ENCODE data around the gene ST7.

DNA sequence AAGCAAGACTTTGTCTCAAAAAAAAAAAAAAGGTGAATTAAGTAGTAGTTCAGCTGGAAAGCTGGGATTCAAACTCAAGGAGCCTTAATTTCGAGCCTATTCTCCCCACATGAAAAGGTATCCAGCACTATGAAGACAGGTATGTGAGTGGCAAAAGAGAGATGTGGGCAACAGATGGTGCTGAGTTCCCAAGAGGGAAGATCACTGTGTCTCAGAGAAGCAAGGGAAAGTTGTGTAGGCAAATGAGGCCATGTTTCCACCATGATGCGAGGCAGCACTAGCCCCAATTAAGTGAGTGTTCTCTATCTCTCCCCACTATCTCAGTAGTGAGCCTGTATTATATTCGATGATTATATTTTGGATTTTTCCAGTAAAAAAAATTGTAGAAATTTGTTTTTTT is 19.8 kb upstream of the ST7 start:
- TF ChIP-seq PPARG (CRISPR knock-in tag; conservative IDR thresholded peaks at IDR 0.05) (no peak), CHD2 (IDR thresholded peaks at IDR 0.05; ENCODE audit: low read depth, low read length) (no peak), CEBPB (IDR thresholded peaks at IDR 0.05; ENCODE audit: borderline replicate concordance, low read depth, low read length) (no peak), ZNF670 (CRISPR knock-in tag; IDR thresholded peaks at IDR 0.05; ENCODE audit: borderline replicate concordance) (no peak)
- TF ChIP-seq, protein P1, sequence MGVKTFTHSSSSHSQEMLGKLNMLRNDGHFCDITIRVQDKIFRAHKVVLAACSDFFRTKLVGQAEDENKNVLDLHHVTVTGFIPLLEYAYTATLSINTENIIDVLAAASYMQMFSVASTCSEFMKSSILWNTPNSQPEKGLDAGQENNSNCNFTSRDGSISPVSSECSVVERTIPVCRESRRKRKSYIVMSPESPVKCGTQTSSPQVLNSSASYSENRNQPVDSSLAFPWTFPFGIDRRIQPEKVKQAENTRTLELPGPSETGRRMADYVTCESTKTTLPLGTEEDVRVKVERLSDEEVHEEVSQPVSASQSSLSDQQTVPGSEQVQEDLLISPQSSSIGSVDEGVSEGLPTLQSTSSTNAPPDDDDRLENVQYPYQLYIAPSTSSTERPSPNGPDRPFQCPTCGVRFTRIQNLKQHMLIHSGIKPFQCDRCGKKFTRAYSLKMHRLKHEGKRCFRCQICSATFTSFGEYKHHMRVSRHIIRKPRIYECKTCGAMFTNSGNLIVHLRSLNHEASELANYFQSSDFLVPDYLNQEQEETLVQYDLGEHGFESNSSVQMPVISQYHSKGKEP (CRISPR knock-in tag; IDR thresholded peaks at IDR 0.05): no peak
